ENCODE data around the gene LGALS7.
"Not testable (repeated sequence)": the region's sequence is repeated elsewhere in the genome, so short reads cannot be mapped to it uniquely, and the experiment has no call there.

The LGALS7 gene

DNA sequence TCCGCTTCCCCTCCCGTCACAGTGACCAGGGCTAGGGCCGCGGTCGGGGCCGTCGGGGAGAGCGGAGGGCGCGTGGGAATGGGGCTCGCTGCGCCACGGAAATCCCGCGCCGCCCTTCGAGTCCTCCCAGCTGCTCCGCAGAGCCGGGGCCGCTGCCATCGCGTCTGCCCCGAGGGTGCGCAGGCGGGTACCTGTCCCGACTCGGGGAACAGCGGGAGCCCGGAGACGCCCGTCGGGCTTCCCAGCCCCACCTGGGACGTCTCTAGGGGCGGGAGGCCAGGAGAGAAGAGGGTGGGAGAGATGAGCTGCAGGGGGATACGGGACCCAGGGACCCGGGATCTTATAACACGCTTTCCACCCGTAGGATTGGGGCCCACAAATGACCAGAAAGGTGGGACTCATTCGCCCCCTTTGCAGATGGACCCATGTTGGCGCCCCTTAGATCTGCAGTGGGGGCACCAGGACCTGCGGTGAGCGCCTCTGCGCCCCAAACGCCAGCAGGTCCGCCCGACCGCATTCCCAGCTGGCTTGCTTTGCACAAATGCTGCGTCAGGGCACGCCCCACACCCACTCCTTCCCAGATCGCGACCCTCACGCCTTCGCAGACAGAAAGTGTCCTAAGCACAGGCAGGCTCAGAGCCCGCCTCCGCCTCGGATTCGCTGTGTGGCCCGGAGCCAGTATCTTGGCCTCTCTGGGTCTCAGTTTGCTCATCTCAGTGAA, 2.9 kb downstream of the LGALS7 start:
- DNase-seq, result not testable (repeated sequence)

DNA sequence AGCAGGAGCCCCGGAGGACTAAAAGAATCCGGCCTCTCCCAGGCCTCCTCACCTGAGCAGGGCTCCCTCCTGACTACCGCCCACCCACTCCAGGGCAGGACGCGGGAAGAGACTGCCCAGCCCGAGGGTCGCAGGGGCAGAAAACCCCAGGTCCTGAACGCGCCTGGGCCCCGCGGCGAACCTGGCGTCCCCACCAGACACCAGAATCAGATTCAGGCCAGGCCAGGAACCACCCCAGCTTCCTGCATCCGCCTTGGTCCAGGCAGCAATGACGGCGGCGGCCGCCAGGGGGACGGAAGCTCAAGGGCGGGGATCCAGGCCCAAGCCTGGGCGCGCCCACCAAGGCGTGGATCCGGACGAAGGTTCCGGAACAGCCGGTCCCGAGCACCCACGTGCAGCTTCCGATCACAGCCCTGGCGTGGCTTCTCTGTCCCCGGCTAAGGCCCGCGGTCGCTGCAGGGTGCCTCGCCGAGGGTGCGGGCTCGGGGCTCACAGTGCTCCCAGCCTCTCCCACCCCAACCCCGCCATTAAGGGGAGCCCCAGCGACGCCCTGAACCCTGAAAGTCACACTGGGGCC, 3.6 kb downstream of the LGALS7 start:
- peak; percentile 37 for DNase-seq

DNA sequence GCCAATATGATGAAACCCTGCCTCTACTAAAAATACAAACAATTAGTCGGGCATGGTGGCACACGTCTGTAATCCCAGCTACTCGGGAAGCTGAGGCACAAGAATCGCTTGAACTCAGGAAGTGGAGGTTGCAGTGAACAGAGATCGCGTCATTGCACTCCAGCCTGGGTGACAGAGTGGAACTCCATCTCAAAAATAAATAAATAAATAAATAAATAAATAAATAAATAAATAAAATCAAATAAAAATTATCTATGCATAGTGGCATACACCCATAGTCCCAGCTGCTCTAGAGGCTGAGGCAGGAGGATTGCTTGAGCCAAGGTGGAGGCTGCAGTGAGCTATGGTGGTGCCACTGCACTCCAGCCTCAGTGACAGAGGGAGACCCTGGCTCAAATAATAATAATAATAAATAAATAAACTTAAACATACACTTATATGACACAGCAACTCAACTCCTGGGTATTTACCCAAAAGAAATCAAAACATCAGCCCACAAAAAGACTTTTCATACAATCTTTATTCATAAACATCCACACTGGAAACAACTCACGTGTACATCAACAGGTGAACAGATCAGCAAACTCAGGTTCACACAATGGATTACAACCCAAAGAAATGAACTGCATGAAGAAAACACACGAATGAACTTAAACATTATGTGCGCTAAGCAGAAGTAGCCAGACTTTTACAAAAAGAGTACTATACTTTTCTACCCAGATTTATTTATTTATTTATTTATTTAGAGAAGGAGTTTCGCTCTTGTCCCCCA, 6.9 kb downstream of the LGALS7 start:
- no peak for DNase-seq

DNA sequence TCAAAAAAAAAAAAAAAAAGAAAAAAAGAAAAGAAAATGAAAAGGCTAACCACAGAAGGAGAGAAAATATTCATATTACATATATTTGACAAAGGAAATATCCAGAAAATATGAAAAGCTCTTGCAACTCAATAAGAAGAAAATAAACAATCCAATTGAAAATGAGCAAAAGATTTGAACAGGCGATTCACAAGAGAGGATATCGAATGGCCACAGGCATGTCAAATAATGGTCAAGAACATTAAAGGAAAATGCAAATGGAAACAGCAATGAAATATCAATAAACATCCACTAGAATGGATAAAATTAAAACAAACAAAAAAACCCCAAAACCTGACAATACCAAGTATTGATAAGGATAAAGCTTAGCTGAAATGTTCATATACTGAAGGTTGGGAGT, 8.1 kb downstream of the LGALS7 start:
- DNase-seq, result no peak

DNA sequence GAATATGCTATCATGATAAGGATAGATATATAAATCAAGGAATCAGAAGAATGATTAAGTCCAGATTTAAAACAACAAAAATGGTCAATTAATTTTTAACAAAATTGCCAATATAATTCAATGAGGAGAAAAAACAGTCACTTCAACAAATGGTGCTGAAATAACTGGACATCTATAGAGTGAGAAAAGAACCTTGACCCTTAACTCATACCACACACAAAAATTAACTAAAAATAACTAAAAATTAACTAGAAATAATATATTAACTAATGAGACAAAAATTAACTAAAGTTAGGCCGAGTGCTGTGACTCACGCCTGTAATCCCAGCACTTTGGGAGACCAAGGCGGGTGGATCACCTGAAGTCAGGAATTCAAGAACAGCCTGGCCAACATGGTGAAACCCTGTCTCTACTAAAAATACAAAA, 9.5 kb downstream of the LGALS7 start:
- DNase-seq, result no peak

DNA sequence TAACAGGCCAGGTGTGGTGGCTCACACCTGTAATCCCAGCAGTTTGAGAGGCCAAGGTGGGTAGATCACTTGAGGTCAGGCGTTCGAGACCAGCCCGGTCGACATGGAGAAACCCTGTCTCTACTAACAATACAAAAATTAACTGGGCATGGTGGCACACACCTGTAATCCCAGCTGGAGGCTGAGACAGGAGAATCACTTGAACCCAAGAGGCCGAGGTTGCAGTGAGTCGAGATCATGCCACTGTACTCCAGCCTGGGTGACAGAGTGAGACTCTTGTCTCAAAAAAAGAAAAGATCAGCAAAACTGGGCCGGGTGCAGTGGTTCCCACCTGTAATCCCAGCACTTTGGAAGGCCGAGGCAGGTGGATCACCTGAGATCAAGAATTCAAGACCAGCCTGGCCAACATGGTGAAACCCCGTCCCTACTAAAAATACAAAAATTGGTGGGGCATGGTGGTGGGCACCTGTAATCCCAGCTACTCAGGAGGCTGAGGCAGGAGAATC, 11.4 kb downstream of the LGALS7 start:
- DNase-seq, result not testable (repeated sequence)

DNA sequence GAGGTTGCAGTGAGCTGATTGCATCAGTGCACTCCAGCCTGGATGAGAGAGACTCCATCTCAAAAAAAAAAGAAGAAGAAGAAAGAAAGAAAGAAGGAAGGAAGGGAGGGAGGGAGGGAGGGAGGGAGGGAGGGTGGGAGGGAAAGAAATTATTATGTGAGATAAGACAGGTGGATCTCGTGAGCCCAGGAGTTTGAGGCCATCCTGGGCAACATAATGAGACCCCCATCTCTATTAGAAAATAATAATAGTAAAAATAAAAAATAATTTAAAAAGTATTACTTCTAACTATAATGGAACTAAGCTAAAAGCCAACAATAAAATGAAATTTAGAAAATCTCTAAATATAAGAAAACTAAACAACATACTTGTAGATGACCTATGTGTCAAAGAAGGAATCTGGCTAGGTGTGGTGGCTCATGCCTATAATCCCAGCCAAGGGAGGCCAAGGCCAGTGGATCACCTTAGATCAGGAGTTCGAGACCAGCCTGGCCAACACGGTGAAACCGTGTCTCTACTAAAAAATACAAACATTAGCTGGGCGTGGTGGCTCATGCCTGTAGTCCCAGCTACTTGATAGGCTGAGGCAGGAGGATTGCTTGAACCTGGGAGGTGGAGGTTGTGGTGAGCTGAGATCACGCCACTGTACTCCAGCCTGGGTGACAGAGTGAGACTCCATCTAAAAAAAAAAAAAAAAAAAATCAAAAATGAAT, 12.4 kb downstream of the LGALS7 start:
- not testable (repeated sequence) for DNase-seq

DNA sequence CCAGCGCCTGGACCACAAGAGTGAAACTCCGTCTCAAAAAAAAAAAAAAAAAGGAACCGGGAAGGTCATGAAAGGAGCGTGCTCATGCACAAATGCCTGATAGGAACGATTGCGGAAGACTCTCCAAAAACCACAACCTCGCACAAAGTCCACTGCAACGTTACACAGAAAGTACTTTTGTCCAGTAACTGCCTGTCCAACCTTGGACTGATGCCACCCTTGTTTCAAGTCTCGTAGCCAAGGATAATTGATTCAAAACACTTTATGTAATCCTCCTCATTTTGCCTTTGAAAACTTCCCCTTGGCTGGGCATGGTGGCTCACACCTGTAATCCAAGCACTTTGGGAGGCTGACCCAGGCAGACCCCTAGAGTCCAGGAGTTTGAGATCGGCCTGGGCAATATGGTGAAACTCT, 13.7 kb downstream of the LGALS7 start:
- no peak for DNase-seq

DNA sequence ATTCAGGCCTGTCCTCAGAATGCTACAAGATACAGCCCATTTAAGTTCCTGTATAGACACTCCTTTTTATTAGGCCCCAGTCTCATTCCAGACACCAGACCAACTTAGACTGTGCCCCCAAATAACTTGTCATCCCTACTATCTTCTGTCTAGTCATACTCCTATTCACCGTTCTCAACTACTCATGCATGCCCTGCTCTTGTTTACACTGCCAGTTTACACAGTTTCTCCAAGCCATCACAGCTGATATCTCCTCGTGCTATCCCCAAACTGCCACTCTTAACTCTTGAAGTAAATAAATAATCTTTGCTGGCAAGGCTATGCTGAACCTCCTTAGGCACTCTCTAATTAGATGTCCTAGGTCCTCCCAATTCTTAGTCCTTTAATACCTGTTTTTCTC, 19.1 kb downstream of the LGALS7 start:
- not testable (repeated sequence) for DNase-seq

DNA sequence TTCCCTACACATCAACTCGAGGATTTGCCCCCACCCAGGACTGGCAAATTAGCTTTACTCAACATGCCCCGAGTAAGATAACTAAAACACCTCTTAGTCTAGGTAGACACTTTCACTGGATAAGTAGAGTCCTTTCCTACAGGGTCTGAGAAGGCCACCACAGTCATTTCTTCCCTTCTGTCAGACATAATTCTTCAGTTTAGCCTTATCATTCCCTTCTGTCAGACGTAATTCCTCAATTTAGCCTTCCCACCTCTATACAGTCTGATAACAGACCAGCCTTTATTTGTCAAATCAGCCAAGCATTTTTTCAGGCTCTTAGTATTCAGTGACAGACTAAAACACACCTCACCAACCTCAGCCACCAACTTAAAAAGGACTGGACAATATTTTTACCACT, 19.5 kb downstream of the LGALS7 start:
- not testable (repeated sequence) for DNase-seq

DNA sequence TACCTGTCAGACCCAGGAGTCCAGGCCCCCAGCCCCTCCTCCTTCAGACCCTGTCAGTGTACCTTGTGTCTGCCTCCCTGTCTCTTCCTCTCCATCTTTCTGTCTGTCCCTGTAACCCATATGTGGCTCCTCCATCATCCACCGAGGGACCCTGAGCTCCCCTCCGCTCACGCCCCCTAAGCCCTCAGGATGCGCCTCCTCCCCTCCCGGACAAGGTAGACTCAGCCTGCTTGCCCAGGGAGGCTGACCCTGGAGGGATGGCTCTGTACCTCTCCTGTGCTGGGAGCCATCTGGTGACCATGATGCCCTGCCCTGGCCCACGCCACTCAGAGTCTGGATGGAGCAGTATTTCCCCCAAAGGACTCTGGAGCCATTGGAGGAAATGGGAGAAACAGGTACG, 28.0 kb downstream of the LGALS7 start:
- no peak for DNase-seq

DNA sequence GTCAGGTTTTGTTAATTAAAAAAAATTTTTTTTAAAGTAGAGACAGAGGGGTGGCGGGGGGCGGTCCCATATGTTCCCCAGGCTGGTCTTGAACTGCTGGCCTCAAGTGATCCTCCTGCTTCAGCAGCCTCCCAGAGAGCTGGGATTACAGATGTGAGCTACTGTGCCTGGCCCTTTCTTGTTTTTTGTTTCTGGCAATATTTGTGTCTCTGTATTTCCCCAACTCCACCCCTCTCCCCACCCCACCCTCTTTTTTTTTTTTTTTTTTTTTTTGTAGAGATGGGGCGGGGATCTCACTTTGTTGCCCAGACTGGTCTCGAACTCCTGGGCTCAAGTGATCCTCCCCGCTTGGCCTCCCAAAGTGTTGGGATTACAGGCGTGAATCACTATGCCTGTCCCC, 28.4 kb downstream of the LGALS7 start:
- DNase-seq, result no peak

DNA sequence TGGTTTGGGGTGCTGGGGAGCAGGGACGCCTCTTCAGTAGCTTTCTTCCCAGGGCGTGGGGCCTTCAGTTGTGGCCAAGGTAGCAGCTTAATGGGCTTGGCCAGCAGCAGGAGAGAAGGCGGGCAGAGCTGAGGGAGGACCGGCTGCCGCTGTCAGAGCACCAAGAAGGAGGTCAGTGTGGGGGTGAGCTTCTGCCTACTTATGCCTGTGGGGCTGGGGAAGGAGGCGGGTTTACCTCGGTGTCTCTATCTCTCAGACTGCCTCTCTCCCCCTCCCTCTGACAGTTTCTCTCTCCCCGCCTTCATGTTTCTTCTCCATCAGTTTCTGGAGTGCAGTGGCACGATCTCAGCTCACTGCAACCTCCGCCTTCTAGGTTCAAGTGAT, 29.0 kb downstream of the LGALS7 start, which contains the start of gene CAPN12:
Gene CAPN12, minus strand, starts transcription at position 177 of the 384 bp plus-strand sequence. CDS start 309 bp downstream, outside the sequence.
- no peak for DNase-seq

DNA sequence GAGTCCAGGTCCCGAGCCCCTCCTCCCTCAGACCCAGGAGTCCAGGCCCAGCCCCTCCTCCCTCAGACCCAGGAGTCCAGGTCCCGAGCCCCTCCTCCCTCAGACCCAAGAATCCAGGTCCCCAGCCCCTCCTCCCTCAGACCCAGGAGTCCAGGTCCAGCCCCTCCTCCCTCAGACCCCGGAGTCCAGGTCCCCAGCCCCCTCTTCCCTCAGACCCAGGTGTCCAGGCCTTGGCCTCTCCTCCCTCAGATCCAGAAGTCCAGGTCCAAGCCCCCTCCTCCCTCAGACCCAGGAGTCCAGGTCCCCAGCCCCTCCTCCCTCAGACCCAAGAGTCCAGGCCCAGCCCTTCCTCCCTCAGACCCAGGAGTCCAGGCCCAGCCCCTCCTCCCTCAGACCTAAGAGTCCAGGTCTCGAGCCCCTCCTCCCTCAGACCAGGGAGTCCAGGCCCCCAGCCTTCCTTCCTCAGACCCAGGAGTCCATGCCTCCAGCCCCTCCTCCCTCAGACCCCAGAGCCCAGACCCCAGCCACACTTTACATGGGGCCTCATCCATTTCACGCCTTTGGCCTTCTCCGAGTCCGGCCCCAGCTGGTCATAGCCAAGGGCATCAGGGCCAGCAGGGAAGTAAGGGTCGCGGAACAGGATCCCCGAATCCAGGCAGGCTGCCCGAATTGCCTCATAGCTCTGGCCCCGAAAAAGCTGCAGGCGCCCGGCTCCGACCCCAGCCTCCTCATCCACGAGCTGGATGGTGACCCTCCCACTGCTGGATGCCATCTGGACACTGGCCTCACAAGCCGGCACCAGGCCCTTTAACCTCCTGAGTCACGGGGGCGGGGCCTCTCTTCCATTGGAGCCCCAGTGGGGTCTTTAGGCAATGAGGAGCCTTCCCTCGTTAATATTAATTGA, 29.7 kb downstream of the LGALS7 start:
- no peak for DNase-seq

DNA sequence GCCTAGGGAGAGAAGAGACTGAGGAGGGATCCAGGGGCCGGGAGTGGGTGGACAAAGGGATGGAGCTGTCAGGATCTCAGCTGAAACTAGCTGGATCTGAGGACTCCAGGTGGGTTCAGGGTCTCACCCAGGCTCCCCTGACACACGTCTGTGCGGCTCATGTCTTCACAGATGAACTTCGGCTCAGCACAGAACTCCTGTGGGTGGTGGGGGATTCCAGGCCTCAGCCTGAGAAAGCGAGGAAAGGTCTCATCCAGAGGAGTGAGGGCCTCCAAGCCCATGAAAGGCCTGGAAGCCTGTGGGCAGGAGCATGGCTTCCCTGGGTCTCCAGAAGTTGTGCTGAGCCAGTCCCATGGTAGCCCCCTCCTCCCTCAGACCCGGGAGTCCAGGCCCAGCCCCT, 30.4 kb downstream of the LGALS7 start:
- DNase-seq, result no peak

DNA sequence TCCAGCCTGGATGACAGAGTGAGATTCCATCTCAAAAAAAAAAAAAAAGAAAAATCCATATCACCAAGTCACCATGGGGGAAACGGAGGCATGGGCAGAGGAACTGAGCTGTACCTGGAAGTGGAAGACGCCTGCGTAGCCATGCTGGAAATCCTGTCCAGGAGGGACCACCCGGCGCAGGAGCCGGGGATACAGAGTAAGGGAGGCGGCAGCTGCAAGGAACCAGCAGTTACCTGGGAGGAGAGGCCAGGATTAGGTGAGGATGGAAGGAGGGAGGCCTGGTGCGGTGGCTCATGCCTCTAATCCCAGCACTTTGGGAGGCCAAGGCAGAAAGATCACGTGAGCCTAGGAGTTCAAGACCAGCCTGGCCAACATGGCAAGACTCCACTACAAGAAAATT, 31.0 kb downstream of the LGALS7 start:
- DNase-seq, result no peak

DNA sequence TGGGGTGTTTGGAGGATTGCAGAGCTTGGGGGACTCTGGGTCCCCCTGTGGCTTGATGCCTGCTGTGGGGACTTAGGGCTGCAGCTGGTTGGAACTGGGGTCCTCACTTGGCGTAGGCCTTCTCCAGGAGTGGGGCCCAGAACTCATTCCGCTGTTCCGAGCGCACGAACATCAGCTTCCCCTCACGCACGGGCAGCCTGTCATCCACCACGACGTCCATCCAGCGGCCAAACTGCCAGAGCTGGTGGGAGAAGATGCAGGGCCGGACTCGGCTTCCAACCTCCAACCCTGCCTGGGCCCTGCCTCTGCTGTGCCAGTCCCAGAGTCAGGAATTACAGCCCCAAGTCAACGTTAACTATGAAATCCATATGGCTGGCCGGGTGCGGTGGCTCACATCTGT, 31.6 kb downstream of the LGALS7 start:
- no peak for DNase-seq

DNA sequence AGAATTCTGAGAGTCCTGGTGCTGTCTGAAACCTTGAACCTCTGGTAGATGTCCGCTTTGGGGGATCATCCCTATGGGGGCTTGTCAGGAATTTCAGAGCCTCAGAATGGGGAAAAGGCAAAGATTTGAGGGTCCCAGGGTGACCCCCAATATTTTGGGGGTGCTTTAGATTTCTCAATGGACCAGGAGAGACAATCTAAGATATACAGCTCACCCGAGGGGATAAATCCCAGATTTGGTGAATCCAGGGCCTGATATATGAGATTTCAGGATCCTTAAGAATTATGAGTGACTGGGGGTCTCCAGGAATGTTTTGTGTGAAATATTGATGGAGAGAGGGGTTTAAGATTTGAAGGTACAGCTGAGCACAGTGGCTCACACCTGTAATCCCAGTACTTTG, 32.4 kb downstream of the LGALS7 start:
- DNase-seq, result no peak

DNA sequence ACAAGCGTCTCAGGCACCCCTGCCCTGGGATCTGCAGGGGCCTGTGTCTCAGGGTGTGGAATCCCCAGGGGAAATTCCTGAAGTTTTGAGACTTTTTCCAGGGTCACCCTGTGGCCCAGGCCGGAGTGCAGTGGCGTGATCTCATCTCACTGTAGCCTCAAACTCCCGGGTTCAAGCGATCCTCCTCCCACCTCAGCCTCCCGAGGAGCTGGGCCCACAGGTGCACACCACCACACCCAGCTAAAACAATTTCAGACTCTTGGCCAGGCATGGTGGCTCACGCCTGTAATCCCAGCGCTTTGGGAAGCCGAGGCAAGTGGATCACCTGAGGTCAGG, 33.1 kb downstream of the LGALS7 start:
- no peak for DNase-seq

DNA sequence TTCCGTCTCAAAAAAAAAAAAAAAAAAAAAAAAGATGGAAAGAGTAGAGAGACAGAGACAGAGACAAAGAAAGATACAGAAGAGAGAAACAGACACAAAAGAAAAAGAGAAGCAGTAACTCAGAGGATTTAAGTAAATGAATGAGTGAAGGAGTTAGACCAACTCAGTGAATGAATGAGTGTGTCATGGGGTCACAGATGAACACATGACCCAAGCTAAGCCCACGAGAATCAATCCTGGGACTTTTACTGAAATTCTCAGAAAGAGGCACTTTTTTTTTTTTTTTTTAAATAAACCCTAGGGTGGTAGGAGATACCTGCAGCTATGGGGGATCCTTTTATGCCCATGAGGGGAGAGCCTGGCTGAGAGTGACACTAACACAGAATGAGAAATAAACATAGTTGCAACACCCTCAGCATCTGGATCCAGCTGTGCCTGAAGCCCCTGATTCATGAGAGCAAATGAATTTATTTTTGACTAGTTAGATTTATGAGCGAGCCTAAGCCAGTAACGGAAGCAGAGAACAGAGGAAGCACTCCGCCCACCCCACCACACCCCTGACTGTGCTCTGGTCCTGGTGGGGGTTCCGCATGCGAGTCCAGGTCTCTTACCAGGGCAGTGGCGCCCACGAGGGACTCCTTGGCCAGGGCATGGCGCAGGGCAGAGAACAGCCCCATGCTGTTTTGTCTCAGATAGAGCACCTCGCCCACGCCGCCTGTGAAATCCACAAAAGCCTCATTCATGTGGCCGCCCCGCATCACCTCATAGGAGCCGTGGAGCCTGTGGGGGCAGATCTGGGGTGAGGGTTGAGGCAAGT, 33.7 kb downstream of the LGALS7 start:
- no peak for DNase-seq

Measured in HCEC 1CT (cell line).